CD4-positive, alpha-beta T cell treated with Interleukin-6 at 100 ng/mL for 8 hours (primary cell): ENCODE results near the gene TAB2.
"Not testable (repeated sequence)": the region's sequence is repeated elsewhere in the genome, so short reads cannot be mapped to it uniquely, and the experiment has no call there.

ENCODE experiments used
- DNase-seq: peaks from one replicate; pipeline ENCODE4 v3.0.0-alpha.2; 2020; ENCODE audit warnings: mixed read lengths, low spot score

The TAB2 gene

DNA sequence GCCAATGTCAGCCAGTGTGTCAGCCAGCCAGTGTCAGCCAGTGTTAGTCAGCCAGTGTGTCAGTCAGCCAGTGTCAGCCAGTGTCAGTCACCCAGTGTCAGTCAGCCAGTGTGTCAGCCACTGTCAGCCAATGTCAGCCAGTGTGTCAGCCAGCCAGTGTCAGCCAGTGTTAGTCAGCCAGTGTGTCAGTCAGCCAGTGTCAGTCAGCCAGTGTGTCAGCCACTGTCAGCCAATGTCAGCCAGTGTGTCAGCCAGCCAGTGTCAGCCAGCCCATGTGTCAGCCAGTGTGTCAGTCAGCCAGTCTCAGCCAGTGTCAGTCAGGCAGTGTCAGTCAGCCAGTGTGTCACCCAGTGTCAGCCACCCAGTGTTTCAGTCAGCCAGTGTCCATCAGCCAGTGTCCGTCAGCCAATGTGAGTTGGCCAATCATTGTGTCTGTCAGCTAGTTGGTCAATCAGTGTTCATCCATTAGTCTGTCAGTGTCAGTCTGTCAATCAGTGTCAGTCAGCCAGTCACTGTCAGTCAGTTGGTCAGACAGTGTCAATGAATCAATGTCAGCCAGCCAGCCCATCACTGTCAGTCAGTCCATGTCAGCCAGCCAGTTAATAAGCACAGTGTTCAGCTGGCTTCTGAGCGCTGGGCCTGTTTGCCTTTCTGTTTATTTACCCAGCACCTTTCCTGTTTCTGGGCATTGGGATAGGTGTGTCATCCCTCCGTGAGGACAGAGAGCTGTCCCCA, 127.0 kb downstream of the TAB2 start:
- not testable (repeated sequence) for DNase-seq

DNA sequence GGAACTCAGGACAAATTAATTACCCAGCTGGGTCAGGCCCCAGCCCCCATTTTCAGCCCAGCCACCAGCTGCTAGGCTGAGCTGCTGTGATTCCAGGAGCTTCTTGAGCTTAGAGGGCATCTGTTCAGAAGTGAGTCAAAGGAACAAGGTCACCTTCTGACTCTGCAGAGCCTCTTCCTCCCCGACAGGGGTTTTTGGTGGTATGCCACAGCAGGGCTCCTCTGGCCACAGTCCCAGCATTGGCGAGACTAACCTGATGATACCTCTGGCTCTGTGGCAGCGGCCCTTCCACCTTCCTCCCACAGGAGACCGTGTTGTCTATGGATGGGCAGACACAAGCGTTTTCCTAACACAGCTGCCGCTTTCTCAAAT, 127.6 kb downstream of the TAB2 start:
- DNase-seq, result no peak

DNA sequence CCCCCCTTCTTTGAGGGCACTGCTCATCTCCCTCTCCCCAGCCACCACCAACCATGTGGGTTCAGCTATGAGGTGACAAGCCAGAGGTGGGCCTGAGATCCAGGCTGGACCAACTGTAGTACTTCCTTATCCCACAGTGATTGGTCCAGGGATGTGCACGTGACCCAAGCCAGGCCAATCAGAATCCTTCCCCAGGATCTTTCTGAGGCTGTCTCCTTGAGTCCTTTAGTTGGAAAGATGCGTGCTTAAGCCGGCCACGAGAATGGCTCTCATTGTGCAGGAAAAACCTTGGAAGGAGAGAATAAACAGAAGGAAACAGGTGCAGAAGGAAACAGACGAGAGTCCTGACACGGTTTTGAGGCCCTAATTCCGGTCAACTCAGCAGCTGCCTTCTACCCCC, 128.1 kb downstream of the TAB2 start:
- DNase-seq, result no peak

DNA sequence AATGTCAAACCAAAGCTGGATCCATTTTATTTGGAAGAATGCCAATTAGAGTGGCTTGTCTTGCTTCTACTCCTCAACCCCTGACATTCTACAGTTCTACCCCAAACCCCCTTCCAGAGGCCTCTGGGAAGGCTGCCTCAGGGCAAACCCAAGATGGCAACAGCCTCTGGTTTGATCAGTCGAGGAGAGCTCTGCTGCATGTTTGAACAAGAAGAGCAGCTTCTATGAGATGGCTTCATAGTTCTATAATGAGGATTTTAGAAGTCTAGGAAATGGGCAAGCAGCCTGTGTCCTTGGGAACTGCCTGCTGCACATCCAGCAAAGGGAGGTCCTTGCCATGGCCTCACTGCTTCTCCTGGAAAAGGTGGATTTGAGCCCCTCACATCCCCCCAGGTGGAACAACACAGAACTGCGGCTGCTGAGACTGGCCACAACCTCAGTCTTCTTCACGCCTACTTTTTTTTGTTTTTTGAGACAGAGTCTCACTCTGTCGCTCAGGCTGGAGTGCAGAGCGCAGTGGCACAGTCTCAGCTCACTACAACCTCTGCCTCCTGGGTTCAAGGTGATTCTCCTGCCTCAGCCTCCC, 129.4 kb downstream of the TAB2 start:
- DNase-seq, result no peak

DNA sequence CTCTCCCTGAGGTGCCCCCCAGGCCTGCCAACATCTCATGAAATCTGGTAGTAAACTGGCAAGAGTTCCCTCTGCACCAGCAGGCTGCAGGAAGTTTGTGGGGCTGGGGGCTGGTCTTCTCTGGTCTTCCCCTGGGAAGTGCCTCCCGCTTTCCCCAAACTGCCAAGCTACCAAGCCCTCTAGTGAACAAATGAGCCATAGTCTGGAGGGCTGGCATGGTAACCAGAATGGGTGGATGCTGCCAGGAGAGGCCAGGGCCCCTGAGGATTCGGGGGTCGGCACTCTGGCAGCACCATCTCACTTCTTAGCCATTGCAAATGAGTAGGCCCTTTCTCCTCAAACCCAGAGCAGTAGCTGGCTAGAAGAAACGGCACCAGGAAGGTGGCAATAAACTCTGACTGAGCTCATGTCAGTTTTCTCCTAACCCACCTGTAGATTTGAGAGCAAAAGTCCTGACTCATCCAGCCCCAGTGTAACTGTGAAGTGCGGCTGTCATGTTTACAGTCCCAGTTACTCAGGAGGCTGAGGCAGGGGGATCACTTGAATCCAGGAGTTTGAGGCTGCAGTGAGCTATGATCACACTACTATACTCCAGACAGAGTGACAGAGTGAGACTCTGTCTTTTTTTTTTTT, 131.4 kb downstream of the TAB2 start:
- no peak for DNase-seq

DNA sequence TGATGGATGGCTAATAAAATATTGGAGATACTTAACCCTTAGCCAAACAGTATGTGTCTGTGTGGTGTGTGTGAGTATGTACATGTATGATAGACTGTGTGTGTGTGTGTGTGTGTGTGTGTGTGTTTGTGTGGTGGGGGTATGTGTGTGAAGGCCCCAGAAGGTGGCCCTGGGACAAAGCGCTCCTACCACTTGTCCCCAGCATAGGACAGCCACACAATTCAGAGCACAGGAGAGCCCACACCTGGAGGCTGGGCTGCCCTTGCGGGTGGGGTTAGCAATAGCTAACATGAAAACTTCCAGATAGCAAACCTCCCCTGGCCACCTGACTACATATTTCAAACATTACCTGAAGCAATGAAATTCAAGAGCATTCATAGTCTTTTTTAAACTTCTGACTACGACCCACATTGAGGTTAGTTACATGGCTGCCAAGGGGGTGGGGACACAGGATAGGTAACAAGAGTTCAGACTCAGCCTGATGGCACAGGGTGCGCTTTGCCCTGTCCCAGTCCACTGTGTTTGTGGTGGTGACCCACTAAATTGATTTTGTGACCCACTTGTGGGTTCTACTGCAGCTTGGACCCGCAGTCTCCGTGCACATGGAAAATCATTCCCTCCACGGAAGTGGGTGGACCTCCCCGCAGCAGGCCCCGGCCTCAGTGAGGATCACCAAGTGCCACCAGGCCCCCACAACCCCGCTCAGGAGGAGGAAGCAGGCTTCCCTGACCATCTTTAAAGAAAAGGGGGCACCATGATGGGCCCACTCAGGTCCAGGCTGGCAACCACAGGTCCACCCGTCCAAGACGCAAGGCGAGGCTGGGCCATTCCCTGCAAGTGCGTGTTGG, 132.5 kb downstream of the TAB2 start:
- DNase-seq, result no peak

DNA sequence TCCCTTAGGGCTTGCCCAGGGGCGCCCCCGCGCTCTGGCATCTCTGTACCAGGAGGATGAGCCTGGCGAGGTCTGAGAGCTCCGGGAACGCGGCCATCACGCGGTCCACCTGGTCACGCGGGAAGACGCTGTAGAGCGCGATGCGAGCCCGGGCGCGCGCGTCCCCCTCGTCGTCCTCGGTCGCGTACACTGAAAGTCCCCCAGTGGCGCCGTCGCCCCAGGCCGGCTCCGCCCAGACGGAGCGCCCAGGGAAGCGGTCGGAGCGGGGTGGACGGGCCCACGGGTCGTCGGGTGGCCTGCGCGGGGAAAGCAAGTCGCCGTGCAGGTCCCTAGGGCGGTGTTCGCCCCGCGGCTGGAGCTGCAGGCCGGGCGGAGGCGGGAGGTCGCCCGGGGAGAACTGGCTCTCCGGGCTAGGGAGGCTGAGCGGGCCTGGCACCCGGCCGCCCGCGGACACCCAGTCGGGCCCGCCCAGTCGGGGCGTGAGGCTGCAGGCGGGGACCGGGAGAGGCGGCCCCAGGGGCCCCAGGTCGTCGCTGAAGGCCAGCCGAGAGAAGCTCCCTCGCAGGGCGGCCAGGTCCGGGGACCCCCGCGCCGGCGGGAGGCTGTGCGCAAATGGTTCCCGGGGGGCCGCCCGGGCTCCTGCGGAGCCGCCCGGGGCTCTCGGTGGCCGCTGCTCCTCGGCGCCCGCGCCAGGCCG, 133.3 kb downstream of the TAB2 start:
- no peak for DNase-seq

DNA sequence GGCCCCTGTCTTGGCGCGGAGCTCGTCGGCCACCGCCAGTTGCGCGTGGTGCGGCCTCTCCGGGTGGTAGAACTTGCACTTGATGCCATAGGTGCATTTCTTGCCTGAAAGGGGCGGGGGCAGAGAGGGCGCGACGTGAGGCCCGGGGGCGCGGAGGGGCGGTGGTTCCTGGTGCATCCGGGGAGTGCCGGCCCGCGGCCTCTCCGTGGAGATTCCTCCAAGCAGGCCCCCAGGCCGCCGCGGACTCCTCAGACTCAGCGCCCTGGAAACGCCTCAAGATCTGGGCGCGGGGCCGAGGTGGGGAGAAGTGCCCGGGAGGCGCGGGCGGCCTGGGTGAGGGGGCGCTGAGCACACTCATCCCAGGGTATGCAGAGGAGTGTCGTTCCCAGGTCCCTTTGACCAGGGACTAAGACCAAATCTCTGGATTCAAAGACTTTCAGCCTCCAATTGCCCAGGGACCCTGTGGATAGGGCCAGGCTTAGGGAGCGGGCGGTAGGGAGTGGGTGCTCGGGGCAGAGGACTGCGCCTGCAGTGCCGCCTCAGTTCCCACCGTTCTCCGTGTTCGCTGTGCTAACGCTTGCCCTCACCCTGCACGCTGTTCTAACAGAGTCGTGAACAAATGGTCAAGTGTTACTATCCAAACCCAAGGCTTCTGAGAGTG, 134.0 kb downstream of the TAB2 start:
- no peak for DNase-seq

DNA sequence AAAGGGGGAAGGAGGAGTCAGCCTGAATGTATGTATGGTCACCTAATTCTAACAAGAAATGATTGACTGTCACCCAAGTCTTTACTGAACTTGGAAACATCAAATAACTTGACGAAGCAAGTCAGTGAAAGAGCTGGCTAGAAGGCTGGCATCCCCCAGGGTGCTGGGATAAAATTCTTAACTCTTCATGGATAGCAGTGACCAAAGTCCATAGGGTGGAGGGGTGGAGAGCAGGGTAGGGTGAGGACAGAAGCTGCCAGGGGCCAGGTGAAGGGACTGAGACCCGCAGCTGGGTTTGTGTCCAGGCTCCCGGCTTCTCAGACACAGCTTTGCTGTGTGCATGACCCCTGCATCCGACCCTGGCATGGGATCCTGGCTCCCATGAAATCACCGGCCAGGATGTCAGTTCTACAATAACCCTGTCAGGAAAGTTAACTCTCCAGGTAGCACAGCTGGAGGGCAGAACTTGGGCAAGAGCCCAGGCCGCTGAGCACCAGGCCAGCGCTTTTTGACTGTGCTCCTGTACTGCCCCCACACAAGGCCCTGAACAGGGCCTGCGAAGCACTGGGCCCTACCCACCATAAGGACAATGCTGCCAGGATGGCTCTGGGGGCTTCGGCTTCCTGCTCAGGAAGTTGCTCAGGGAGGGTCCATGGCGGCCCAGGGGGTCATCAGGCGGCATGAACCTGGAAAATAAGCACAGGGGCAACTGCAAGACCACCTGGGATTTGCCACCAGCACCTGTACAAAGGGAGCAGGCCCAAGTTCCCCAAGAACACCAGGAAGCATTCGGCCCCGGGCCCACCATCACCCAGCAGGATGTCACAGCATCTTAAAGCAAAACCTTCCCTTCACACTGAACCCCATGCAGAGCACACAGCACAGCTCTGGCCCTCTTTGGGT, 134.8 kb downstream of the TAB2 start:
- no peak for DNase-seq

DNA sequence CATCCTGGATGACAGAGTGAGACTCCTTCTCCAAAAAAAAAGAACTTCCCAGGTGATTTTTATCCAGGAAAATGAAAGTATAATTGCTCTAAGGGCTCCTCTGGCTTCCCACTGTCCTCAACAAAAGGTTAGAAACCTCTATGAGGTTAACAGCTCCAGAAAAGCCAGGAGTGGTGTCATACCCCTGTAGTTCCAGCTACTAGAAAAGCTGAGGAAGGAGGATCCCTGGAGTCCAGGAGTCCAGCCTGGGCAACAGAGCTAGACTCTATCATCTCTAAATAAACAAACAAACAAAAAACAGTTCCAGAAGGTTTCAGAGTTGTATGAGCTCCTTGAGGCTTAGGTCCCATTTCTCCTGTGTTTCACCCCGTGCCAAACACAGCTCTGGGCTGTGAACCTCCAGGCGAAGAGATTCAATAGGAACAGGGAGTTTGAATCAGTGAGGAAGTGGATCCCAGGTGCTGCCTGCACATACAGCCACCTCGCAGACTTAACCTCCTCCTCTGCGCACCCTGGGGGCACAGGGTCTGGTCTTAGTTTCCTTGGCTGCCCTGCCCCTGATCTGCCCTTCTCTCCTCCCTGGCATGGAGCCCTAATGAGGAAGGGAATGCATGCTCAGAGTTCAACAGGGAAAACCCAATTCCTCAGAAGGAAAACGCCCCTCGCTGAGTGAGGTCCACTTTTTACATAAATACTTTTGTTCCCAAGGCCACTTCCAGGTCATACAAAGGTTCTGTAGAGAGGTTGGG, 136.3 kb downstream of the TAB2 start:
- DNase-seq, result no peak

DNA sequence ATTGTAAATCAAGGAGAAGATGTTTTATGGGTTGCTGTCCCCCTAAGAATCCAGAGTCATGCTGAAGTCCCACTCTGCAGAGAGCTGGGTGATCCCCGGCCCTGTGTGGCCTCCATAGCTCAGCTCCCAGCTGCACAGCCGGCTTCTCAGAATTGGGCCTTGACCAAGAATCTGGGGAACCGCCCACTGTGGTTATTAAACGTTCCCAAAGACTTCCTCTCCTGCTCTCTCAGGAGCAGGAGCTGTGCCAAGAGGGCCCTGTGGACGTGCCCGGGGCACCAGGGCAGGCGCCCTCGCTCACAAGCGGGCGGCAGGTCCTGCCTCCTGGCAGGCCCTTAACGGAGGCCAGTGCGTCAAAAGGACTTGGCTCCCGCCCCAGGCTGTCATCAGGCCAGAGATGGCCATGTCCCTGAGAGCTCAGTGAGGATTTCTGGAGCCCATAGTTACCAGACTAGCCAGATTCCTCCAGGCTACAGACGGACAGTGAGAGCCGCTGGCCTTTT, 136.9 kb downstream of the TAB2 start:
- no peak for DNase-seq

DNA sequence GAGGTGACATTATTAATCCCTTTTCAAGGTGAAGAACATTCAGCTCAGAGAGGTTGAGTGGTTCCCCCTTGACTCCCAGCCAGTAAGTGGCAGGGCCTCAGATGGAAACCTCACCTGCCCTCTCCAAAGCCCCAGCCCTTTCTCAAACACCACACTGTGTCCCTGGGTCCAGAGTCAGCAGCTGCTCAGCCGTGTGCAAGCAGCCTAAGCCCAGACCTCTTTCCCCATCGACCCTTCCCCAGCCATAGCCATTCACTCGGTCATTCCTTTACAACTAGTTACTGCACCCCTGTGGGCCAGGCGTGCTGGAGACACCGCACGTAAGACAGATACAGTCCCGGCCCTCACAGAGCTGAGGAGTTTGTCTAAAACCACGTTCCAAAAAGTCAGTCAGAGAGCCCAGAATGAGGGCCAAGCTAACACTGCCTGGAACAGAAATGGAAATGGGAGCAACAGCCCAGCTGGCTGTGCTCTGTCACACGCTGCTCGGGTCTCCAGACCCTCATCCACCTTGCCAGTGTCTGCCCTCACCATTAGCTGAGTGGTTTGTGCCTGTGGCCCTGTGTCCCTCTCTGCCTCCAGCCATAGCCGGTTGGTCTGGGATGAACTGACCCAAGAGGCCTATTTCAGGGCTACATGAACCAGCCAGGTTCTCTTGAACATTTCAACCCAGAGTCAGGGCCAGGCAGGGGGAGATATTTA, 137.7 kb downstream of the TAB2 start:
- no peak for DNase-seq

DNA sequence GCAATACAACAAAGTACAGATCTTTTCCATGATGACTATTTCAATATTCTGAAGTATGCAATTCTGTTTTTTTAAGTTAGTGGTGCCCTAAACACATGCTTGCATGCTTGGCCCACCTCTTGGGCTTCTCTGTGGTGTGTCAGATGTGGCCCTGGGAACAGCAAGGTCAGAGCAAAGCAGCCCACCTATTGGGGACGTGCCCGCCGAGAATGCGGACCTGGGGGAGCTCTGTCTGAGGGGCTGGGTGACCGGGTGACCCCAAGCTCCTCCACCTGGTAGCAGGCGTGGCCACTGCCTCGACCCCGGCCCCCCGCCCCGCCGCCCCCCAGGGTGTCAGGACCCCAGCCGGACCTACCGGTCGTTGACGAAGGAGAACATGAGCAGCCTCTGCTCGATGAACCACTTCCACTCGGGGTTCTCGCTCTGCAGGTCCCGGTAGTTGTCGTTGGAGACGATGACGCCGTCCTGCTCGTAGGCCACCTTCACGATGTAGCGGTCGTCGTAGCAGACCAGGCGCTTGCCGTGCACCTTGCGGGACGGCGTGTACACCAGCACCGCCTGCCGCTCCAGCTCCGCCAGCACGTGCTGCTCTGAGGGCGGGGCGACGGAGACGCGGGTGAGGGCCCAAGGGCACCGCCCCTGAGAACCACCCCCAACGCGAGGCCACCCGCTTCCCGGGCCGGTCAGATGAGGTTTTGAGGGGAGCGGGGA, 139.0 kb downstream of the TAB2 start:
- DNase-seq, result no peak

DNA sequence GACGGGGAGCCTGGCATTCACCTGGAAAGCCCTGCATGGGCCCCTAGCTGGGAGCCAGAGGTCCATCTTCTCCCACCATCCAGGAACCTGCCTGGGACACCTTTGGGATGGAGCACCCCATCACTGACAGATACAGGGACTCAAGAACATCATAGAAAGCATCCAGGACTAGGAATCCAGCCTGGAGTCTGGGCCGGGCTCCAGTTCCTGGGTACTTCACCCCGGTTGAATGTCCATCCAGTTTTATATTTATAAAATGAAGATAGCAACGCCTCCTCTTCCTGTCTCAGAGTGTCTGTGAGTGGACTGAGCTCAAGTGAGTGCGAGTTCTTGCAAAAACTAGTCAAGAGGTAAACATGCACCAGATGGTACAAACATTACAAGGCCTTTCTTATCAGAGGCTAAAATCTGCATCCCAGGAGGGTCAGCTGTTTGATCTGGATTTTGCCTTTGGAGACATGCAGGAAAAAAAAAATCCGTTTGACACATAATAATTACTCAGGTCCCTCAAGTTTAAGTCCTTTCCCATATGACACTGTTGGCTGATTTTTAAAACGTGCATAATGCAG, 139.9 kb downstream of the TAB2 start:
- no peak for DNase-seq

DNA sequence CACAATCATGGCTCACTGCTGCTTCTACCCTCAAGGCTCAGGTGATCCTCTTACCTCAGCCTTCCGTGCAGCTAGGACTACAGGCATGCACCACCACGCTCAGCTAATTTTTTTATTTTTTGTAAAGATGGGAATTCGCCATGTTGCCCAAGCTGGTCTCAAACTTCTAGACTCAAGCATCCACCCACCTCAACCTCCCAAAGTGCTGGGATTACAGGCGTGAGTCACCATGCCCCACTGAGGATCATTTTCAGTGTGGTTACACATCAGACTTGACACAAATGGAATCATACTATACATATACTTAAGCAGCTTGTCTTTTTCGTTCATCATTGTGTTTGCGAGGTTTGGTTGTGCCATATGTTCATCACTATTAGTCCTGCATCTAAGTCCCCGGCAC, 140.7 kb downstream of the TAB2 start:
- no peak for DNase-seq

DNA sequence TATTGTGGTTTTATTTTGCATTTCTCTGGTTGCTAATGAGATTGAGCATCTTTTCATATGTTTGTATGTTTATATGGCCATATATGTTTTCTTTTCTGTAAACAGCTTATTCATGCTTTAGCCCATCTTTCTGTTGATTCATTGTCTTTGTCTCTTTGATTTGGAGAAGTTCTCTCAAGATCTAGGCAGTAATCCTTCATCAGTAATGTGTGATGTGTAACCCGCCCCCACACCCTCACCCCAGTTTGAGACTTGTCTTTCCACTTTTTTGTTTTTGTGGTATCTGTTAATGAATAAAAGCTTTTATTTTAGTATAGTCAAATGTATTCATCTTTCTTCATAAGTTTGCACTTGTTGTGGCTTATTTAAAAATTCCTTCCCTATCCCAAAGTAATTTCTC, 141.3 kb downstream of the TAB2 start:
- no peak for DNase-seq

DNA sequence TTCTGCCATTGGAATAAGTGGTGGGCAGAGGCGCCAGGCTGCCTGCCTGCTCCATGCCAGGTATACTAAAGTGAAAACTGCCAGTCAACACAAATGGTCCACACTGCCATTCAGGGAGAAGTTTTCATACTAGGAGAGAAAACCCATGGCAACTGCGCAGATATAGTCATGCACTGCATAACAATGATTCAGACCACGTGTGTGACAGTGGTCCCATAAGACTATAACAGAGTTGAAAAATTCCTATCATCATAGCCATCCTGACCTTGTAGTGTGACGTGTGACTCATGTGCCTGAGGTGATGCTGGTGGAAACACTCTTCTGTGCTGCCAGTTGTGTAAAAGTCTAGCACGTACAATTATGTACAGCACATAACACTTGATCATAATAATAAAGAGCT, 142.2 kb downstream of the TAB2 start:
- DNase-seq, result no peak

DNA sequence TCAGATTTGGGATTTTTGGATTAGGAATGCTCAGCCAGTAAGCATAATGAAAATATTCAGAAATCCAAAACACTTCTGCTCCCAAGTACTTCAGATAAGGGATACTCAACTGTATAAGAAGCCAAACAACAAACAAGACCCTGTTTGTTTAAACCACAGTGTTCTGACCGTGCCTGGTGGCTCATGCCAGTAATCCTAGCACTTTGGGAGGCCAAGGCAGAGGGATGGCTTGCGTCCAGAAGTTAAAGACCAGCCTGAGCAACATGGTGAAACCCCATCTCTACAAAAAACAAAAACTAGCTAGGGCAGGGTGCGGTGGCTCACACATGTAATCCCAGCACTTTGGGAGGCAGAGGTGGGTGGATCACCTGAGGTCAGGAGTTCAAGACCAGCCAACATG, 142.7 kb downstream of the TAB2 start:
- DNase-seq, result not testable (repeated sequence)
